Stimulated activated CD8-positive, alpha-beta memory T cell treated with anti-CD3 and anti-CD28 coated beads, Interleukin-12 subunit alpha, Interleukin-12 subunit beta, amount 100 ng/mL, for 1 hour (primary cell): ENCODE measurements around the gene TAAR9.

Experiments used
- DNase-seq: peaks from one replicate; pipeline ENCODE4 v3.0.0-alpha.2; 2020; ENCODE audit warnings: low read depth

TAAR9 gene, protein sequence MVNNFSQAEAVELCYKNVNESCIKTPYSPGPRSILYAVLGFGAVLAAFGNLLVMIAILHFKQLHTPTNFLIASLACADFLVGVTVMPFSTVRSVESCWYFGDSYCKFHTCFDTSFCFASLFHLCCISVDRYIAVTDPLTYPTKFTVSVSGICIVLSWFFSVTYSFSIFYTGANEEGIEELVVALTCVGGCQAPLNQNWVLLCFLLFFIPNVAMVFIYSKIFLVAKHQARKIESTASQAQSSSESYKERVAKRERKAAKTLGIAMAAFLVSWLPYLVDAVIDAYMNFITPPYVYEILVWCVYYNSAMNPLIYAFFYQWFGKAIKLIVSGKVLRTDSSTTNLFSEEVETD

DNA sequence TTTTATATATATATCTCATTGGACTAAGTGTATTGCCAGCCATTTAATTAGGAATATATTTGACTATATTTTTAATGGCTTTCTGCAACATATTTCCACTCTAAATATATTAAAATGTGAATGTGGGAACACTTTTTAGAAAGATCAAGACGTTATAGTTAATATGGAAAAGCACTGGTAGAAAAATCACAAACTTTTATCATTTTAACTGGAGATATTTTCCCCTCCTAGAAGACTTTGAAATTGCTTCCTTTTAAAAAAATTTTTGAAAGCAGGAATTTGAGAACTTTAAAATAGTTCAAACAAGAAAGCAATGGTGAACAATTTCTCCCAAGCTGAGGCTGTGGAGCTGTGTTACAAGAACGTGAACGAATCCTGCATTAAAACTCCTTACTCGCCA, at the start of gene TAAR9:
Gene TAAR9 (plus strand): TSS at position 301 of the 400 bp plus-strand sequence. CDS start 13 bp downstream, at position 314.
- DNase-seq = no peak

DNA sequence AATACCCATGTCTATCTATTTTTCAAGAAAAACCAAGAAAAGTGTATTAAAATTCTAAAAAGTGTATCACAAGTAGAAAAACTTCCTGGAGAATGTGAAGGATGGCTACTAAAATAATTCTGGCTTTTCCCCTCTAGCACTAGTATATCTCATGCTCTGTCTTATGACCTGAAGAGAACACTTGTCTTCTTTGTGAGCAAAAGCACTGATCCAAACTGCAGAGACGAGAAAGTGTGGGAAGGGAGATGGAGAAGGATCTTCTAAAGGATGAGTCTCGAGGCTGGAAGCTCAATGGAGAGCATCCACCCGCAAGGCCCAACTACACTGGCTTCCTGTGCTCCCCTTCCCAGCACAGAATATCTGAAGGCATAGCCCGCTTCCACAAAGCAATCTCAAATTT, 48.7 kb upstream of the TAAR9 start:
- no peak for DNase-seq

DNA sequence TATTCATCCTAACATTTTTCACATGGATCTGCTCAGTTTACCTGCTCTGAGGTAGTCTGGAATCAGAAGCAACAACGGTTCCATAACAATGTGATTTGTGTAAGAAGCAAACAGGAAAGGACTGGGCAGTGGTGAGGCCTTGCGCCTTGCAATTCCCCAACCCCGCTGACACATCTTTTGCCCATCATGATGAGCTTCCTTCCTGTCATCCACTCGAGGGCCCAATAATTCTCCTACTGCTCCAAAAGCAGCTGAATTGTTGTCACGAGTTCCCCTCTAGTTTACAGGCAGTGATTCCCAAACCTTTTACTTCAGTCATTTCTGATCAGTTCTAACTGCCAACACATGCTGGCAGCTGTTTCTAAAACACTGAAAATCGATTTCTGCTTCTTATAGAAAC, 48.1 kb upstream of the TAAR9 start:
- DNase-seq = no peak

DNA sequence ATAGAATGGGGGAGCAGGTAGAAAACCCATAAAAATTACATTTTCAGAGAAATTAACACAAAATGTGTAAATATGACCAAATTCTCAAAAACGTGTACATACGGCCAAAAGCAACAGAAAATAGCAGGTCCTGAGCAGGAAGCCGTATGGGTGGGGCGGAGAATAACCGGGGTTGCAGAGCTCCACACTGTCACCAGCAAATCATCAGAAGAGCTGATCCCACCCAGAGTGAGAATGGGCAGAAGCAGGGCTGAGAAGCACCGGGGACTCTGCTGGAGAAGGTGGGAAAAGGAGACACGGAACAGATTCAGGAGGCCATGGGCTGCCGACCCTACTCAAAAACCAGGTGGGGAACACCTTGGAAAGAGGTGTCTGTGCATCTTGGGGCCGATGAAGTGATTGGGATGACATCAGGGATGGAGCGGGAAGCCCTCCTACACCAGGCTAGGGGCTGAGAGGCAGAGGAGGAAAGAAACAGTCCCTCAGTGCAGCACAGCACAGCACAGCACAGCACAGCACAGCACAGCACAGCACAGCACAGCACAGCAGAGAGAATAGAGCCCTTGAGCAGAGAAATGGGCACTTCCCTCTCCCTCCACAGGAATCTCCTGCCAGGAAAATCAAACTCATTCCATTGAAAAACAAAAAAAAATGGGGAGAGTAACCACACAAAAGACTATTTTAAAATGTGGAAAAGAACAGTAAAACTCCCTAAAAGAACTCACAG, 47.4 kb upstream of the TAAR9 start:
- no peak for DNase-seq

DNA sequence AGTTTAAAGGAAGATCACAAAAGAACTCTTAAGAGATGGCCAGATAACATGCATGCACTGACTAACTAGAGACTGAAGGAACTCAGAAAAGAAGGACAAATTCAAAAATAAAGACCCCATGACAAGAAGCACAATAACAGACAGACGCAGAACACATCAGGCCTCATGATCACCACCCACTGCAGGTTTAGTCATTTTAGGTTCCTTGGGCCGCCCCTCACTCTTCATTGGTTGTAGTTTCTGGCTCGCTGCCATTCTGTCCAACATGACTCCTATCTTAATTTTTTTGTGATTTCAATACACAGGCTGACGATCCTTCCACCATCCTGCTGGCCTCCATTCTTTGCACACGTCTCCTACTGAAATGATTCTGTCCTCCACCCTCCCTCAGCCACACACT, 46.8 kb upstream of the TAAR9 start:
- no peak for DNase-seq

DNA sequence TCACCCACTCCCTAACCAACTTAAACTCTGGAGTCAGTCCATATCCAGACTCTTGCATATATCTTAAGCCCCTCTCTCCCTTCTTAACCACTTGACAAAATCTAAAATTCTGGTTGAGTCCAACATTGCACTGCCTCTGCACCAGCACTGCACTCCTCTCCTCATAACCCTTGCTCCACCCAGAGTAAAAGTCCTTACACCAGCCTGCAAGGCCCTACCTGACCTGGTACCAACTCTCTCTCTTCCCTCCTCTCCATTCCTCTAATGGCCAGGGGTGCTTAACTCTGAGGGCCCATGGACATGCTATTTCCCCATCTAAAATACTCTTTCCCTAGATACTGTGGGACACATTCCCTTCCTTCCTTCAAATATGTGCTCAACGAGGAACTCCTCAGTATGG, 46.2 kb upstream of the TAAR9 start:
- DNase-seq = no peak

DNA sequence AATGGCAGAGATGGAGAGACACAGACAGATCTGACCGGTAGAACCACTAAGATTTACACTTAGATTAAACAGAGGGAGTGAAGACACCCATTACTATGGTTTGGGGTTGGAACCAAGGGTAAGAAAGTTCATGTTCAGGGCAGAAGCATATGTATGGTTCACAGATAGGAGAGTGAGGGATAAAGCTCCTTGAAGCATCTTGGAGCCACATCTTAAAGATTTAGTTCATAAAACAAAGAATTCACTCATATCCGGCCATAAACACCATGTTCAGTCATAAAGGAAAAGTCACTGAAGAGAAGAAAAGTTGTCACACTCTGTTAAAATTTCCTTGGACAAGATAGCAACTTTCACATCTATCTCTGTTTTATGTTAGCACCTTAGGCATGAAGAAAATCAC, 43.1 kb upstream of the TAAR9 start:
- no peak for DNase-seq

DNA sequence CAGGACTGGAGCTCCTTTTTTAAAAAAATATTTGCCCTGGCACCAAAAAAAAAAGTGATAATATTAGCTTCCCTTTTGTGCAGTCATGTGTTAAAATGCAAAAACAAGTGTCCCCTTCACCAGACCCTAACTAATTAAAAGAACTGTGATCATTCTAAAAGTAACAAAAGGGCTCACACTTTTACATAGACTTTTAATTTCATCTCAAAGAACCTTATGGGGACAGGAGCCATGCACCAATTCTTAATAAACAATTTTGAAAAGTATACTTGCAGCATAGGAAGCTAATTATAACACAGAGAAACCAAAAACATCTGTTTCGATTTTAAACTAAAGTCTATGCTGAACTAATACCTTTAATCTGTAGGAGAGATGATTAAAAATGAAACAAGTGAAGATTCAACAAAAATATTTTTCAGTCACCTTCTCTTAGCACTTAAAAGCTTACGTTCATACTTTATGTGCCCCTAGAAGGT, 42.4 kb upstream of the TAAR9 start:
- DNase-seq = no peak

DNA sequence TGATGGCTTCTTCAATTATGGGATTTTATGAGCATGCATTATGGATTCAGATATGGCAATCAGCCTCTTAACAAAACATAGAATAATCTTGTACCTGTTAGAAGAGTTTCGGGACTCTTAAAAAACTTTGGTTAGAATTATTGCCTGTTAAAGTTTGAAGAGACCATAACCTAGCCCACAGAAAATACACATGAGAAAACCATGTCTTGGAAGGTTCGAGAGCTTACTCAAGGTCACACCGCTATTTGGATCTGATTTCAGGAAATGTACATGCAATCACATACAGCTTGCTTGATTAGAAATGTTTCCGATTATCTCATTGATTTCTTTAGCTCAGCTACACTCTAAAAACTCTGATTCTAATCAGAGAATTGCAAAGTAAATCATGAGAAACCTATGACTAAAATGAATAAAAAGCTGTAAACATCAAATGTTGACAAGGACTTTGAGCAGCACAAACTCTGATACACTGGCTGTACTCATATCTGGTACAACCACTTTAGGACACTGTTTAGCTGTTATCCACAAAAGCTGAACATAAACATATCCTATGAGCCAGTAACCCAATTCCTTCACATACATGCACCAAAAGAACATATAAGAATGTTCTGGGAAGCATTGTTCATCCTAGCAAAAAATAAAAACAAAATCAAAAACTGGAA, 41.4 kb upstream of the TAAR9 start:
- DNase-seq = no peak

DNA sequence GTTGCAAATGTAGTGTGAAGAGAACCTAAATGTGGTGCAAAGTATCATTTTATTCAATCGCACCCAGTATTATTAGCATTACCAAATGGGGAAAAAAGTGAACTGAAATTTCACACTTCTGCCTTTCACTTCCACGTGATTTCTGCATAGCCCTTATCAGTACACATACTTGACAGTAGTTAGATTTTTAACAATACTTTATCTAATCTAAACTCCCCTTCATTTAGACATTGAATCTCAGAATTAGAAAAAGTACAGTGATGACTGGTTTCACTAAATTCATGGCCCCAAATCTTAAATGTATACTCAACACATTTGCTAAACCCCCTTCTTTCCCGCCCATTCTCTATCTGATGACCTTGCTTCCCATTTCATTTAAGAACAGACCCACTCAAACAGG, 39.4 kb upstream of the TAAR9 start:
- DNase-seq = no peak

DNA sequence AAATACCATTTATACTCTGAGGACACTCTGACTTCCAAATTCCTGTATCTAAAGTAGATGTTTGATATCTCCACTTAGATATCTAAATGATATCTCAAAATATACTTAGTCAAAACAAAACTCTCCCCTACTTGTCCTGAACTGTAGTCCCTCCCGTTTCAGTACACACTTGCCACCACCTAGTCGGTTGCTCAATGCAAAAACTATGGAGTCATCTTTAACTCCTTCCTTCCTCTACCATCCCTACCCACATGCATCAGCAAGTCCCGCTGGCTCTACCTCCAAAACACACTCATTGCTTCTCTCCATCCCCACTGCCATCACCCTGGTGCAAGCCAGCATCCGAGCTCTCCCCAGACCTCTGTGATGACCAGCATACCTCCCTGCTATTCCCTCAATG, 38.3 kb upstream of the TAAR9 start:
- DNase-seq = no peak

DNA sequence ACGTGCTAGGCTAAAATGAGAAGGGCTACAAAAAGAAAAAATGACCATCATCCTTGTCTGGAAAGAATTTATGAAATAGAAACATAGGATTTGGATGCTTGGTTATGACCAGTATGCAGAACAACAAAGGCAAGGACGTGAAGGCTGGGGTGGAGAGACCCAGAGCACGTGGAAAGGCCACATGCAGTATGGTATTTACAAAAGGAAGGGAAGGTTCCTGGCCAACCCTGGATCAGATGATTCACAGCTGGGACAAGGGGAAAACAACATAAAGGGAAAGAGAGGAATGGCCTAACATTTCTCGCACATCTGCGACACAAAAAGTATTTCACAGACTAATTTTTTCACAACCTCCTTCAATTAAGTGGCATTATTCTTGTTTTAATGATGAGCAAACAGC, 33.3 kb upstream of the TAAR9 start:
- DNase-seq = no peak

DNA sequence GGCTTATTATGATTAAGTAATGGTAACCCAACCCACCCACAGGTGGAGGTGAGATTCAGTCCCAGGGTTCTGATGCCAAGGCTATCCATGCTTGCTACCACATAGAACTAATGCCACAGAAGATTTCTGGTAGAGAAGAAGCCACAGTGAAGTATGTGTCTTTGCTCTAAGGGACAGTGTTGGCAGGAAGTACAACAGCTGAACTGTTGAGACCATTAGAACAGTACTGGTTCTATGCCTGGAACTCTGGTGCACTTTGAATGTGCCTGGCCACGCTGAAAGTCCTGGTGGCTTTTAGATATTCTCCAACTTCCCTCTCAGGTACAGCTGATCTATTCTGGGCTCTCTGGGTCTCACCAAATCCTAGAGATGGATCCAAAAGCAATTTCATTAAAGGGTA, 32.9 kb upstream of the TAAR9 start:
- no peak for DNase-seq

DNA sequence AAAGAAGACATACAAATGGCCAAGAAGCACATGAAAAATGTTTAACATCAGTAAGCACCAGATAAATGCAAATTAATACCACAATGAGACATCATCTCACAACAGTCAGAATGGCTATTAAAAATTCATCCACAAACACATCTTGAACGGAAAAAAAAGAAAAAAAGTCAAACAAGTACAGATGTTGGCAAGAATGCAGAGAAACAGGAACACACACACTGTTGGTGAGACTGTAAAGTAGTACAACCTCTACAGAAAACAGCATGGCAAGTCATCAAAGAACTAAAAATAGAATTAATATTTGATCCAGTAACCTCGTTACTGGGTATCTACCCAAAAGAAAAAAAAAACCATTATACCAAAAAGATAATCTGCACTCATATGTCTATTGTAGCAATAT, 31.6 kb upstream of the TAAR9 start:
- no peak for DNase-seq

DNA sequence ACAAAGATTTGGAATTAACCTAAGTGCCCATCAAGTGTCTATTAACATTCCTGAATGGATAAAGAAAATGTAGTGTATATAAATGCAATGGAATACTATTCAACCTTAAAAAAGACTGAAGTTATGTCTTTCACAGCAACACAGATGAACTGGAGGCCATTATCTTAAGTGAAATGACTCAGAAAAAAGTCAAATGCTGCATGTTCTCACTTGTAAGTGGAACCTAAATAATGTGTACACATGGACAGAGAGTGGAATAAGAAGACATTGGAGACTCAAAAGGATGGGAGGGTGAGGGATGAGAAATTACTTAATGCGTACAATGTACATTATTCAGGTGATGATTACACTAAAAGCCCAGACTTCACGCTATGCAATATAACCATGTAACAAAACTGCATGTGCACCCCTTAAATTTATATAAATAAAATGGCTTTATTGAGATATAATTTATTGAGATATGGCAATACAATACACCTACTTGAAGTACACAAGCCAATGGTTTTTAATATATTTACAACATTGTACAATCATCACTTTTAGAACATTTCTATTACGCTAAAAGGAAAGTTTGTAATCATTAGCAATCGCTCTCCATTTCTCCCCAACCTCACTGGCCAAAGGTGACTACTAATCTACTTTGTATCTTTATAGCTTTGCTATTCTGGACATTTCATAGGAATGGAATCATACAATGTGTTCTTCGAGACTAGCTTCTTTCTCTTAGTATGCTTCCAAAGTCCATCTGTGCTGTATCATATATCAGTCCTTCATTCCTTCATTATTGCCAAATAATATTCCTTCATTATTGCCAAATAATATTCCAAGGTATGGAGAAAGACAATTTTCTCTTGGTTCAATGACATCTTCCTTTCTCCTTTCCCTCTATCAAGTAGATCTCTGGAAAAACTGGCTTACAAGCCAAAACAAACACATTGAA, 30.9 kb upstream of the TAAR9 start:
- DNase-seq = no peak

DNA sequence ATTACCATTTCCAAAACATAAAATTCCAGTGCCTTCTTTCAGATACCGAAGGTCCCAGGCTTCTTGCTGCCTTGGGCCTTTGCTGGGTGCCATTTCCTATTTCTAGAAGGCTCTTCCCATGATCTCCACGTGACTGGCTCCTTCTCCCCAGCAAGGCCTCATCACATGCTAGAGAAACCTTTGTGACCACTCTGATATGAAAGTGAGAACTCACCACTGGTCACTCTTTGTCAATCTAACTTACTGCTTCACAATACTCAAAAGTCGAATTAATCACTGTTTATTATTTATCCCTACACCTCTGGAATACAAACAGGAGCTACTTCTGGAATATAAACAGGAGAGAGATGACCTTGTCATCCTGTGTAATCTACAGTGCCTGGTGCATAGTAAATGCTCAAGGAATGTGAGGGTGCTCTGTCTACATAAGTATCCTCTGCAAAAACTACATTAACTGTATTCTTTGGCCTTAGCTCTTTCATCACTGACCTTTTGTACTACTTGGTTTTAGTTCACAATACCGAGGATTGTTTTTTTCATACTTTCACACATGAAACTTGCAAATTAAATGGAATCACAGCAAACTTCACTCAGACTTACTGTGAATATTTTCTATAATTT, 26.8 kb upstream of the TAAR9 start:
- DNase-seq = no peak

DNA sequence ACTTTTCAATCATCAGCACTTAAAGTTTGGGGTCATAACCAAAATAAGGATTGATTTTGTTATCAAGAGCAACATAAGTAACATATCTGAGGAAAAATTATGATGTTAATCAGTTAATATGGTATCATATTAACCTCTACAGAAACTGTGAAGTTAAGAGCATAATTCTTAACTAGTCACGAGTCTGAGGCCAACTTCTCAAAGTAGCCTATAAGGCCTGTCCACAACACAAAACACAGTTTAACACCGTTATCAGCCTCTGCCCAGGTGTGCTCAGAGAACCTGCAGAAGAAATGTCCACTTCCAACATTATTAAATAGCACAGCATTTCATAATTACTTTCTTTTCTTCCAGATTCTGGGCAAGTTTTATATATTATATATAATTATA, 26.3 kb upstream of the TAAR9 start:
- no peak for DNase-seq

DNA sequence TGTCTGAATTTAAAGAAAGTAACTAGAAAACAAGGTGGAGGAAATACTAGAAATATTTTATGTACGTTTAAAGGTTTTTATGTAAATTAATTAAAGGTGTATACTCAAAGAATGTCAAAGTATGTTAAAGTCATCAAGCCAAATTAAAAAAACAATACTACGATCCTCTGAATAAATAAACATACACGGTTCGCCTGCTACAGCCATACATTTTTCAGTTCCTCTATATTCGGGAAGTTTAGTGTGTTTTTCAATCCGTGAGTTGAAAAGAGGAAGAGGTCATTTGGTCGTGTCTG, 25.8 kb upstream of the TAAR9 start:
- no peak for DNase-seq

DNA sequence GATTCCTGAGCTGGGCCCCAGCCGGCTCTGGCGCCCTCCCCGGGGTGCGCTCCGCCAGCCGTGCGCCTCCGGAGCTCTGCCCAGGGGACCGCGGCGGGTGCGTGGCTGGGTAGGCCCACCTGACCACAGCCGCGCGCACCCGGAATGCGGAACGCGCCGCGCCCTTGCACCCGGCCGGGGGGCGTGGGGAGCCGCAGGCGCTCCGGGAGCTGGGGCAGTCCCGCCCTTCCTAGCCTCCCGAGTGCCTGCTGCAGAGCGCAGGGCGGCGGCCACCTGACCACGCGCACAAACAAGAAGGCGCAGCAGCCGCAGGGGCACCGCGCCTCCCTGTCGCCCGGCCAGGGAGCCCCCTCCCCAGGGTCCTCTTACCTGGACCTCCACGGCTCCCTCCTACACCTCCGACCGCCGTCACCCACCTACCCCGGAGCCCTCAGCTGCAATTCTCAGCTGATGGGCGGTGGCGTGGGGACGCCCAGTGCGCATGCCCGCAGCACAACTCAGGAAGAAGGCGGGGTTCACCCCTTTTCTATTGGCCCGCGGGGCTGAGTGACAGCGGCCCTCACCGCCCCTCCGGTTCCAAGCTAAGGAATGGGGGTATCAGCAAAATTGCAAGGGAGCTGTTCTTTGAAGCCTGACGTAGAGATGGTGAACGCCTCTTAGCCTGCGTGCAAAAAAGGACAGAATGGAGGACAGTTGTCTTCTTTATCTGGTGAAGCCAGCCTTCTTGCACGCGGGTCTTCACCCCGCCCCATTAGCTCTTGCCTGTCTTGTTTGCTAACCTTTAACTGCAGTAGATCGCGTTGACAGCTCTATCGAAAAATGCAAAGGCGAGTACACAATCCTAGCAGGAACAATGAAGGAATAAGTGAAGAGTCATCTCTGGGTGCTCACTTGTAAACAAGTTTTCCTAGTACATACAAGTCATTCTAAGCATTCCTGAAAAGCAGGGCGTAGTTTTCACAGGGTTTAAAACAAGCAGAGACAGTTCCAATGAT, 25.1 kb upstream of the TAAR9 start, which contains the start of gene STX7:
Gene STX7 (minus strand): TSS at position 479 of the 995 bp plus-strand sequence. CDS start 9,586 bp downstream, outside the sequence.
- peak; percentile 80 for DNase-seq

DNA sequence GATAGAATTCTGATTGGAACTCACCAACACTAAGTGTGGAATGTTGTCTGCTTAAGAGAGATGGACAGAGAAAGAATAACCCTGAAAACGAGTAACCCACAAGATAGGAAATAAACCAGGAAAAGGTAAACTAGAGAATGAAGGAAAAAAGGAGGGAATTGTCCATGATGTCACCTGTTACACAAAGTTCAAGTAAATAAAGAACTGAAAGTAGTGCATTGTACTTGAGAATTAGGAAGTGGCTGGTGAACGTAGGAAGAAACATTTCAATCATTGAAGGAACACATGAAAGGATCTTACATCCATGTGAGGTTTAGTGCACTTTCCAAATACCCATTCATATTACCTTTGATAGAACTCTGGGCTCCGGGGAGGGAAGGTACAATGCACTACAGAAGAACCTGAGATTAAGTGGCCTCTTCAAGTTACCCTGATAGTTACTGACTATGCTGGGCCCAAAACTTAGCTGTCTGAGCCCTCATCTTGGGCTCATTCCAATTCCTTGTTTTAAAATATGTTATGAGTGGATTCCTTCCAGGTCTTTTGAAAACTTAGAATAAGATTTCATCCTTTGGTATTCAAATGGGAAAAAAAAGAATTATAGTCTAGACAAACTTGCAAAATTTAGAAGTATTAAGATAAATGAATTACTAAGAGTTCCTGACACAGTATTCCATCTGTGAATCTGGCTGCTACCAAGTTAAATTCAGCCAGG, 24.1 kb upstream of the TAAR9 start:
- DNase-seq = no peak
